Dendritic cell treated with granulocyte-macrophage colony-stimulating factor and Interleukin-4, amounts not matched to agents 40 ng/mL and 50 ng/mL, for 4 days (primary cell): ENCODE data around the gene PGAM2.
A peak's percentile ranks its signal among the peaks of the same experiment; 100 is the strongest.
"Not testable (repeated sequence)": the region's sequence is repeated elsewhere in the genome, so short reads cannot be mapped to it uniquely, and the experiment has no call there.

Experiments used
- H3K27ac Mint-ChIP-seq: one replicate; pipeline ENCODE4 v1.8.0; 2022; ENCODE audit warnings: mild to moderate bottlenecking, mixed read lengths
- H3K27me3 Mint-ChIP-seq: one replicate; pipeline ENCODE4 v1.8.0; 2022; ENCODE audit warnings: mild to moderate bottlenecking, mixed read lengths
- H3K36me3 Mint-ChIP-seq: one replicate; pipeline ENCODE4 v1.8.0; 2022; ENCODE audit warnings: low read depth, mixed read lengths
- H3K4me1 Mint-ChIP-seq: one replicate; pipeline ENCODE4 v1.8.0; 2022; ENCODE audit warnings: low read depth, mixed read lengths
- H3K4me3 Mint-ChIP-seq: one replicate; pipeline ENCODE4 v1.8.0; 2022; ENCODE audit warnings: mild to moderate bottlenecking, moderate library complexity, mixed read lengths
- H3K9me3 Mint-ChIP-seq: one replicate; pipeline ENCODE4 v1.8.0; 2022; ENCODE audit warnings: mixed read lengths
- intact Hi-C: fragments of 100-400 bp; cut with micrococcal nuclease; formaldehyde crosslinking; loops from one replicate; pipeline ENCODE4 v1.15.0; 2022

The PGAM2 gene

DNA sequence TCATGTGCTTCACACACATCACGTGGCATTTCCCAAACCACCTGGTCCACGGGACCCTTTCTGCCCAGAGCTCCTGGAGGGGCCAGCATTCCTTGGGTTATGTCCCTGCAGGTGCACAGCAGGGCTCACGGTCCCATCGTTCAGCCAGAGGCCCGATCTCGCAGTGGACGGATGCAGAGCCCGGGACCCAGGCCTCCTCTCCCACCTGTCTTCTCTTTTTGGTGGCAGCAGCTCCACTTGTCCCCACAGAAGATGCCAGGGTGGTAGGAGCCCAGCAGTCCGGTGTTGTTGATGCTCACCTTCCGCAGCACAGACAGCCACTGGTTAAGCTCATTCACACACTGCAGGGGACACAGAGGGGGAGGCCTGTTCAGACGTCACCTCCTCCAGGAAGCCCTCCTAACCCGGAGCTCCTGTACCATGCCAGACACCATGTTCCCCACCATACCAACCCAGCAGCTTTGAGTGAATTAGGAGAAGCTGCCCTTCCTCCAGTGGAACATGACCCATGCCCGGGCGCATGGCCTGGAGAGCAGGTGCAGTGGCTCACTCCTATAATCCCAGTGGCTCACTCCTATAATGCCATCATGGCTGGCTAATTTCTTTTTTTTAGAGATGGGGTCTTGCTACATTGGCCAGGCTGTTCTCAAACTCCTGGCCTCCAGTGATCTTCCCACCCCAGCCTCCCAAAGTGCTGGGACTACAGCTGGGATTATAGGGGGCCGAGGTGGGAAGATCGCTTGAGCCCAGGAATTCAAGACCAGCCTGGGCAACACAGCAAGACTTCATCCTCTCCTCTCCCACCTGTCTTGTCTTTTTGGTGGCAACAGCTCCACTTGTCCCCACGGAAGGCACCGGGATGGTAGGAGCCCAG is 31.2 kb downstream of the PGAM2 start:
- H3K27me3 Mint-ChIP-seq, intact Hi-C loops, H3K9me3 Mint-ChIP-seq, H3K27ac Mint-ChIP-seq, H3K4me3 Mint-ChIP-seq, H3K36me3 Mint-ChIP-seq: not testable (repeated sequence)
- peaks cover 12% of the 10 kb centered on the region for H3K4me1 Mint-ChIP-seq

DNA sequence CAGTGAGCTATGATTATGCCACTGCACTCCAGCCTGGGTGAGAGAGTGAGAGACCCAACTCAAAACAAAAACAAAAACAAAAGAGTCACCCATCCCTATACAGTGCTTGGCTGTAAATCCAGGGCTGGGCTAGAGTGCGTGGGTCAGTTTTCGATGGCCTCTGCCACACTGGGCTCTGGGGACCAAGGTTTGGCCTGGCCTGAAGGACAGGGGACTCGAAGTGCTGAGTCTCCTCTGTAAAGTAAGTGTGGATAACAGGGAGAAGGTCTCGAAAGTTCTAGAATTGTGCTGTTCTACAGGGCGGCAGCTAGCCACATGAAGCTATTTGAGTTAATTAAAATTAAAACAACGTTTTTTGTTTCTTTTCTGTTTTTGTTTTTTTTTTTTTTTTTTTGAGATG is 33.3 kb downstream of the PGAM2 start:
- H3K27me3 Mint-ChIP-seq, intact Hi-C loops: not testable (repeated sequence)
- H3K4me1 Mint-ChIP-seq = peaks cover 12% of the 10 kb centered on the region

DNA sequence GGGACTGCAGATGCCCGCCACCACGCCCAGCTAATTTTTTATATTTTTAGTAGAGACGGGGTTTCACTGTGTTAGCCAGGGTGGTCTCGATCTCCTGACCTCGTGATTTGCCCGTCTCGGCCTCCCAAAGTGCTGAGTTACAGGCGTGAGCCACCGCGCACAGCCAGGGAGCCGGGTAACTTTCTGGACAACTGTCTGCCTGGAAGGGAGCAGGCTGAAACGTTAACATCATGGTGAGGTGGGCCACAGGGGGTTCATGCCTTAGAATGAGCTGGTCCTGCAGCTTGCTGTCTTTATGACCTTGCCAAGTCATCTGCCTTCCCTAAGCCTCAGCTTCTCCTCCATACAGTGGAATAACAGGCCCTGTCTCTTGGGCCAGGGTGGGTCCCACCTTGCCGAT is 34.0 kb downstream of the PGAM2 start:
- H3K4me3 Mint-ChIP-seq, H3K27me3 Mint-ChIP-seq, H3K9me3 Mint-ChIP-seq, H3K36me3 Mint-ChIP-seq, H3K27ac Mint-ChIP-seq, intact Hi-C loops: not testable (repeated sequence)
- peaks cover 12% of the 10 kb centered on the region for H3K4me1 Mint-ChIP-seq

More for the DNA sequence above, 33.3 kb downstream of the PGAM2 start:
- H3K4me3 Mint-ChIP-seq, H3K9me3 Mint-ChIP-seq, H3K36me3 Mint-ChIP-seq, H3K27ac Mint-ChIP-seq: not testable (repeated sequence)

DNA sequence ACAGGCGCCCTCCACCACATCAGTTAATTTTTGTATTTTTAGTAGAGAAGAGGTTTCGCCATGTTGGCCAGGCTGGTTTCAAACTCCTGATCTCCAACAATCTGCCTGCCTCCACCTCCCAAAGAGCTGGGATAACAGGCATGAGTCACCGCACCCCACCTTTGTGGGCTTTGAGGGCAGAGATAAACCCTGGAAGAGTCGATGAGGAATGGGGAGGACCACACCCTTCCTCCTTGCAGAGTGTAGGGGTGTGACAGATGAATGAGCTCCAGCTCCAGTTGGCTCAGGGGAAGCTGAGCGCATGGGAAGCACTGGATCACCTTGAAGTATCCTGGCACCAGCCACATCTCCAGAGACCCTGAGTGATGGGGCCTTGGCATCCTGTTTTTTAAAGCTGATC is 35.3 kb downstream of the PGAM2 start:
- H3K27me3 Mint-ChIP-seq, H3K9me3 Mint-ChIP-seq, intact Hi-C loops, H3K27ac Mint-ChIP-seq, H3K4me3 Mint-ChIP-seq, H3K36me3 Mint-ChIP-seq, H3K4me1 Mint-ChIP-seq: not testable (repeated sequence)

DNA sequence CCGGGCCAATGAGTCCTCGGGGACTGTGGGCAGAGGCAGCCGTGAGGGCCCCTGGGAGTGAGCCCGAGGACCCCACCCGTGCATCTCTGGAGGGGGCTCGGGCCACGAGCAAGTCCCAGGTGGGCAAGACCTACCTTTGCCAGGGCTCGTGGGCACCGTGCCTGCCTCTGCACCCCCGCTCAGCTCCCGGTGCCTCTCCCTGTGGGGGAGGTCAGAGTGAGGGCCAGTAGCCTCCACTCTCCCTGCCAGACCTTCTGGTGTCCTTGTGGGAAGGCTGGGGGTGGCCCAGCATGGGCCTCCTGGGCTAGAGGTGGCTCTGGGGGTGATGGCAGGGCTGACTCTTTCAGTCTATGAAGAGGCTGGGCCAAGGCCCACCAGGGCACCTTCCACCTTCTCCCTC is 35.9 kb downstream of the PGAM2 start:
- H3K27ac Mint-ChIP-seq, intact Hi-C loops, H3K4me1 Mint-ChIP-seq, H3K4me3 Mint-ChIP-seq, H3K27me3 Mint-ChIP-seq, H3K9me3 Mint-ChIP-seq, H3K36me3 Mint-ChIP-seq: not testable (repeated sequence)

DNA sequence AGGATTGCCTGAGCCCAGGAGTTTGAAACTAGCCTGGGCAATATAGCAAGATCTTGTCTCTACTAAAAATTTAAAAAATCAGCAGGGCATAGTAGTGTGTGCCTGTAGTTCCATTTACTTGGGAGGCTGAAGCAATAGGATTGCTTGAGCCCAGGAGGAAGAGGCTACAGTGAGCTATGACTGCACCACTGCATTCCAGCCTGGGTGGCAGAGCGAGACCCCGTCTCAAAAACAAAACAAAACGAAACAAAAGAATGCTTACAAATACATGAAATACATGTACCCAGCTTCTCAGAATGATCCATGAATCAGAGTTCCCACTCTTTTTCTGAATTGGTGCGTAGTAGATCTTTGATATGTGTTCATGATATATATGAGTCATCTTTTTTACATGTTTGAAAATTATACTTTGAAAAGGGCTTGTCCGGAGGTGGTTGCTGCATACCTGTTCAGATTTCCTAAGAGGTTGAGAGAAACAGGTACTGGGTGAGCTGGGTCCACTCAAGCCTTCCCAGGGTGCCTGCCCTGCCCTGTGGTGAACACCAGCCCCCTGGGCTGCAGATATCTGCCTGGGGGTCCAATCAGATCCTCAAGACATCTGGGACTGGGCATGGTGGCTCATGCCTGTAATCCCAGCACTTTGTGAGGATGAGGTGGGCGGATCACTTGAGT is 42.4 kb downstream of the PGAM2 start:
- H3K27me3 Mint-ChIP-seq, H3K27ac Mint-ChIP-seq, H3K36me3 Mint-ChIP-seq, H3K9me3 Mint-ChIP-seq, H3K4me3 Mint-ChIP-seq, intact Hi-C loops: not testable (repeated sequence)
- H3K4me1 Mint-ChIP-seq = peaks cover 18% of the 10 kb centered on the region

DNA sequence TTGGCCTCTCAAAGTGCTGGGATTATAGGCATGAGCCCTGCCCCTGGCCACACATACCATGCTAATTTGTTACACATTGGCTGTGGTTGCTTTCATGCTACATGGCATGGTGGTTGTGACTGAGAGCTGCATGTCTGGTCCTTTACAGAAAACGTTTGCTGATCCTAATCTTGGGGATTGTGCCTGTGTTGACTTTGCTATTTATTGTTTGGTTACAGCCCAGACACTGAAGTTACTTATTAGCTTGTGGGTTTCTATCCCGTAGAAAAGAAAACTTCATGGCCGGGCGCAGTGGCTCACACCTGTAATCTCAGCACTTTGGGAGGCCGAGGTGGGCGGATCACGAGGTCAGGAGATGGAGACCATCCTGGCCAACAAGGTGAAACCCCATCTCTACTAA is 43.3 kb downstream of the PGAM2 start:
- H3K27me3 Mint-ChIP-seq, H3K36me3 Mint-ChIP-seq, H3K4me3 Mint-ChIP-seq, H3K9me3 Mint-ChIP-seq, H3K27ac Mint-ChIP-seq, intact Hi-C loops: not testable (repeated sequence)
- H3K4me1 Mint-ChIP-seq = peaks cover 20% of the 10 kb centered on the region

DNA sequence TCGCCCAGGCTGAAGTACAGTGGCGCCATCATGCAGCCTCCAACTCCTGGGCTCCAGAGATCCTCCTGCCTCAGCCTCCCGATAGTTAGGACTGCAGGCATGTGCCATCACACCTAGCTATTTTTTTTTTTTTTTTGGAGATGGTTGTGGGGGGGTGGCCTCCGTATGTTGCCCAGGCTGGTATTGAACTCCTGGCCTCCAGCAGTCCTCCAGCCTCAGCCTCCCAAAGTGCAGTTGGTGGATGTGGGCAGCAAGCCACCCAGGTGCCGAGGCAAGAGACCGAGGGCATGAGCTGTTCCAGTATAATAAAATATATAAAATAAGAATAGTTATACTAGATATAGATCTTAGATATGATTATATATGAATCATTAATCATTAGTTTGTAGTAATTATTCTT is 45.5 kb downstream of the PGAM2 start:
- H3K27me3 Mint-ChIP-seq, H3K4me3 Mint-ChIP-seq, intact Hi-C loops, H3K9me3 Mint-ChIP-seq, H3K36me3 Mint-ChIP-seq: not testable (repeated sequence)
- peak overlapping the region; percentile 84 for H3K27ac Mint-ChIP-seq
- peaks cover 23% of the 10 kb centered on the region for H3K4me1 Mint-ChIP-seq

DNA sequence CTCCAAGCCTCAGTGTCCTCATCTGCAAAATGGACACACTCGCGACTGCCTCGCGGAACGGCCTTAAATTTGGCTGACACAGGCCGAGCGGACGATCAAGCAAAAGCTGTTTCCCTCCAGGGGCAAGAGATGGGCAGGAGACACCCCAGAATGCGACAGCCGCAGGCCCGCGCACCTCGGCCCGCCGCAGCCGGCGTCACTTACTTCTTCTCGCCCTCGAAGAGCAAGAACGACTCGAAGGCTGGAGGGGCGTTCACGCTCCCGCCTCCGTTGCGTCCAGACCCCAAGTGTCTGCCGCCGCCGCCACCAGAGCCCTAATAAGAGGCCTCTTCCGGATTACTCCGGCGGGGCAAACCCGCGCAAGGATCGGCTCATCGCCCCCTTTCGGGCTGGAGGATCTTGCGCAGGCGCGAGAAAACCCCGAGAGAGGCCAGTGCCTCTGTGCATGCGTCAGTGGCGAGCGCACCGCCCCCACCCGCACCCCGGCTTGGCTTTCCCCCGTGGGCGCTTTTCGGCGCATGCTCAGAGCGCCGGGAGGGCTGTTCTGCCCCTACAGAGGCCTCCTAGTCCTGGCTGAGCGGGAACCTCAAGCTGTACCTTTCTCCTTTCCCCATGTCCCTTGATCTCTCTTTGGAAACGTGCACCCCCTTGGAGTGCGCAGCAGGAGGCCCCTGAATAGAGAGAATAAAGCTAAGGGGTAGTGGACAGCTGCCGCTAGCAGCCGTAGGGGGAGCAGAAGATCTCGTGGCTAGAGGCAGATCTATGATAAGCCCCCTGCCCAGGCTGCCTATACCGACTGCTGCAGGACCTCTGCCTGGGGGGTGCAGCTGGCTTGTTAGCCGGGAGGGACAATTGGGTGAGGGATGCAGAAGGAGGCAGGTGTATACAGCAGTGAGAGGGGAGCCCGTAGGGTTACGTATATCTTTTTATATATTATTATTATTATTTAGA is 46.2 kb downstream of the PGAM2 start:
- intact Hi-C loops, H3K27me3 Mint-ChIP-seq, H3K9me3 Mint-ChIP-seq: not testable (repeated sequence)
- Mint-ChIP-seq H3K4me3 (peak overlapping the region; percentile 83), H3K4me1 (peaks cover 23% of the 10 kb centered on the region), H3K36me3 (peaks cover 11% of the 10 kb centered on the region), H3K27ac (peak overlapping the region; percentile 84)

DNA sequence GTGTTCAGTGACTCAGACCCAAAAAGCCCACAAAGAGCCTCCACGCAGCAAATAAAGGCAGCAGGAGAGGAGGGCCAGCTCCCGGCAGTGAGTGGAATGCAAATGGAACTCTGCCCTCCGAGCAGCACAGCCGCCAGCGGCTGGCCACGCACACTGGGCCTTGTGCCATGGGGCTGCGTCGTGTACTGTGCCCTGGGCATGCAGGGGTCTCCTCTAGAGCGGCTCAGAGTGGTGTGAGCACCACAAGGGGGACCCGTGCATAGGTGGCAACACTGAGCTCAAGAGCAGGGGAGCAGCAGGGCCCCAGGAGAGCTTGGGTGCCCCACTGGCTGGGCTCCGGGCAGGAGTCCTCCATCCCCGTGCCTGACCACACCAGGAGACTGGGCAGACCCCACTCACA is 50.3 kb downstream of the PGAM2 start:
- peaks cover 42% of the 10 kb centered on the region for H3K36me3 Mint-ChIP-seq
- H3K9me3 Mint-ChIP-seq, H3K27me3 Mint-ChIP-seq, H3K27ac Mint-ChIP-seq, intact Hi-C loops, H3K4me3 Mint-ChIP-seq: not testable (repeated sequence)
- peaks cover 11% of the 10 kb centered on the region for H3K4me1 Mint-ChIP-seq
